HepG2 (cell line): Measurements from ENCODE around the gene C1QTNF9. TPM values are rescaled to one million over a fixed set of nuclear protein-coding genes. Genes with fewer than 3 reads are reported as not detected.
A peak's percentile ranks its signal among the peaks of the same experiment; 100 is the strongest.

Experiments
- KAT2B ChIP-seq: fragments of 150-350 bp; IDR thresholded peaks from 2 replicates; pipeline ENCODE4 v1.6.1; 2014; ENCODE audit warnings: low read depth, low read length, borderline replicate concordance
- MAZ ChIP-seq, 2 experiments: sonication (generic) in 1 of 2; formaldehyde crosslinking in 1 of 2; IDR thresholded peaks; 2 replicates each; pipeline versions ENCODE4 v1.5.0 to v1.6.1; 2012 to 2020; ENCODE audit warnings: low read depth in 2 of 2, mild to moderate bottlenecking in 2 of 2, borderline replicate concordance in 1 of 2, improper control_type of control experiment in 1 of 2, low read length in 1 of 2, missing genetic modification reagents in 1 of 2, moderate library complexity in 1 of 2
- NAIF1 ChIP-seq: sonication (generic); formaldehyde crosslinking; IDR thresholded peaks from 2 replicates; pipeline ENCODE4 v1.5.0; 2020; ENCODE audit warnings: mild to moderate bottlenecking, missing genetic modification reagents, borderline replicate concordance
- NKX3-1 ChIP-seq: sonication (generic); formaldehyde crosslinking; IDR thresholded peaks from 2 replicates; pipeline ENCODE4 v1.5.0; 2020; ENCODE audit warnings: missing genetic modification reagents
- SOX13 ChIP-seq, 3 experiments: fragments of 450-650 bp in 1 of 3; sonication (generic) in 1 of 3; formaldehyde crosslinking in 1 of 3; IDR thresholded peaks in 2 of 3; conservative IDR thresholded peaks in 1 of 3; 2 replicates each; pipeline versions ENCODE4 v1.5.0 to v1.6.1; 2016 to 2020; ENCODE audit warnings: antibody characterized with exemption in 1 of 3, mild to moderate bottlenecking in 1 of 3, missing compliant biosample characterization in 1 of 3, missing genetic modification reagents in 1 of 3, moderate library complexity in 1 of 3
- TP53 ChIP-seq: sonication (generic); formaldehyde crosslinking; conservative IDR thresholded peaks from 2 replicates; pipeline ENCODE4 v1.4.0; 2020; ENCODE audit warnings: missing genetic modification reagents
- ZNF160 ChIP-seq: sonication (generic); formaldehyde crosslinking; IDR thresholded peaks from 2 replicates; pipeline ENCODE4 v1.8.0; 2022; ENCODE audit warnings: mild to moderate bottlenecking, inconsistent platforms, missing genetic modification reagents
- ZNF256 ChIP-seq: sonication (generic); formaldehyde crosslinking; conservative IDR thresholded peaks from 2 replicates; pipeline ENCODE4 v1.4.0; 2020; ENCODE audit warnings: missing genetic modification reagents
- polyA plus RNA-seq, 8 experiments: library from polyadenylated mRNA; depleted of rRNA in 3 of 8; stranded (reverse) in 7 of 8; unstranded in 1 of 8; fragments of >200 nt; fragmentation: Illumina TruSeq in 4 of 8; extraction: Trizol in 4 of 8; gene quantifications; 2 replicates each; pipeline versions ENCODE4 v1.2.1 to v1.2.3, GENCODE V29; 2011 to 2016; ENCODE audit warnings: low read depth in 4 of 8, missing spikeins in 1 of 8, mixed read lengths in 1 of 8; ENCODE audit not compliant: insufficient read depth in 1 of 8
- total RNA-seq, 5 experiments: library from RNA; depleted of rRNA; stranded (reverse); fragments of >200 nt; fragmentation: Illumina TruSeq; extraction: Trizol; gene quantifications; 2 replicates each; pipeline ENCODE4 v1.2.3, GENCODE V29; 2016; ENCODE audit warnings: low read depth in 1 of 5
- TF ChIP-seq, protein P1 (sequence below): sonication (generic); formaldehyde crosslinking; IDR thresholded peaks from 2 replicates; pipeline ENCODE4 v1.8.0; 2022; ENCODE audit warnings: low read depth, missing genetic modification reagents
- TF ChIP-seq, protein P2 (sequence below): sonication (generic); formaldehyde crosslinking; IDR thresholded peaks from 2 replicates; pipeline ENCODE4 v1.4.0; 2020; ENCODE audit warnings: mild to moderate bottlenecking, missing genetic modification reagents, borderline replicate concordance
- TF ChIP-seq, protein P3 (sequence below): sonication (generic); formaldehyde crosslinking; IDR thresholded peaks from 2 replicates; pipeline ENCODE4 v1.4.0; 2020; ENCODE audit warnings: mild to moderate bottlenecking, missing genetic modification reagents
- TF ChIP-seq, protein P4 (sequence below): sonication (generic); formaldehyde crosslinking; IDR thresholded peaks from 2 replicates; pipeline ENCODE4 v1.4.0; 2020; ENCODE audit warnings: missing genetic modification reagents
- TF ChIP-seq, protein P5 (sequence below): sonication (generic); formaldehyde crosslinking; IDR thresholded peaks from 2 replicates; pipeline ENCODE4 v1.5.1; 2020; ENCODE audit warnings: missing genetic modification reagents, mild to moderate bottlenecking, borderline replicate concordance

The C1QTNF9 gene
- total and polyA plus RNA-seq, 2 of the 13 experiments (the other 11 are each of a cell fraction or from before 2014, with no cell fraction given), result not detected

DNA sequence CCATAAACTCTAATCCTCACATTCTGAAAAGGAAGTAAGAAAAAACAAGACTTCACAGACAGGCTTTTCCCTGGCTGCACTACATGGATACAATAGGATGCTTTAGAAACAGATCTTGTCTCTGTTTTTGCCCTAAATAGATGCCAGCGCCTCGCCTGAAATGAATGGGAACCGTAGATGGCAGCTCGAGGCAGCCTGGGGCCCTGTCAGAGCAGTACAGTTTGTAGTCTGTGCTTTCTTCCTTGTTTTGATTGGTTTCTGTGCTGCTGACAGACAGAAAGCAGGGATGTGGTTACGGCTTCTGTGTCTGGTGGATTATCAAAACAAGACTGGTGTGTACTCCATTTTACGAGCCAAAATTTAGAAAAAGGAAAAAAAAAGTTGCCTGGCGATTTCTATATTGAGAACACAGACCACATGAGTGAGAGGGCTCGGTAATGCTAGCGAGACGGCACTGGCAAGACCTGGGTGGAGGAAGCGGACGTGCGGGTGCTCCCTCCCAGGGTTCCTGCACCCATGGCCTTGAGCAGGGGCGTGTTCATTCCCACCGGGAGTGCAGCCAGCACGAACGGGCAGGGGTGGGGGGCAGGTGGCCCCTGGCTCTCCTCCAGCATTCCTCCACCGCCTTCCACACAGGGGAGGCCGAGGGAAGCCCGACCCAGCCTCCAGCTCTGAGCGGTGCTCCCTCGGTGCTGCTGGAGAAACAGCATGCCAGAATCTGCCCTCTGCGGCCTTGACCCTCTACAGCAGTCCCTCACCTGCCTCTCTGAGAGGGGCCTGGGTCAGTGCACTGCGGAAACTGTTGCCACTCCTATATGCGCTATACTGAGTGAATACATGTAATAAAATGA, 37.6 kb upstream of the C1QTNF9 start (continued):
- TF ChIP-seq, protein P1, sequence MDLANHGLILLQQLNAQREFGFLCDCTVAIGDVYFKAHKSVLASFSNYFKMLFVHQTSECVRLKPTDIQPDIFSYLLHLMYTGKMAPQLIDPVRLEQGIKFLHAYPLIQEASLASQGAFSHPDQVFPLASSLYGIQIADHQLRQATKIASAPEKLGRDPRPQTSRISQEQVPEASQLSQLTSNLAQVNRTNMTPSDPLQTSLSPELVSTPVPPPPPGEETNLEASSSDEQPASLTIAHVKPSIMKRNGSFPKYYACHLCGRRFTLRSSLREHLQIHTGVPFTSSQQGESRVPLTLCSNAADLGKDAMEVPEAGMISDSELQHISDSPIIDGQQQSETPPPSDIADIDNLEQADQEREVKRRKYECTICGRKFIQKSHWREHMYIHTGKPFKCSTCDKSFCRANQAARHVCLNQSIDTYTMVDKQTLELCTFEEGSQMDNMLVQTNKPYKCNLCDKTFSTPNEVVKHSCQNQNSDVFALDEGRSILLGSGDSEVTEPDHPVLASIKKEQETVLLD (CRISPR knock-in tag), result no peak
- TF ChIP-seq ZNF256 (CRISPR knock-in tag), result no peak
- TF ChIP-seq TP53 (CRISPR knock-in tag), result no peak
- no peak for TF ChIP-seq MAZ (IDR thresholded peaks at IDR 0.05; ENCODE audit: borderline replicate concordance, low read depth, low read length)
- peak; percentile 78 for TF ChIP-seq MAZ (CRISPR knock-in tag; IDR thresholded peaks at IDR 0.05; ENCODE audit: low read depth)
- 0 out of 2 replicates have a peak, but pooled peaks have one; percentile 5 for TF ChIP-seq SOX13 (IDR thresholded peaks at IDR 0.05)
- TF ChIP-seq SOX13 (CRISPR knock-in tag; conservative IDR thresholded peaks at IDR 0.05 in 1 of 2, IDR thresholded peaks at IDR 0.05 in 1 of 2), result peak in 1 of 2 experiments; percentile 66; a peak in 2 of 4 replicates
- TF ChIP-seq KAT2B, result no peak
- TF ChIP-seq, protein P2, sequence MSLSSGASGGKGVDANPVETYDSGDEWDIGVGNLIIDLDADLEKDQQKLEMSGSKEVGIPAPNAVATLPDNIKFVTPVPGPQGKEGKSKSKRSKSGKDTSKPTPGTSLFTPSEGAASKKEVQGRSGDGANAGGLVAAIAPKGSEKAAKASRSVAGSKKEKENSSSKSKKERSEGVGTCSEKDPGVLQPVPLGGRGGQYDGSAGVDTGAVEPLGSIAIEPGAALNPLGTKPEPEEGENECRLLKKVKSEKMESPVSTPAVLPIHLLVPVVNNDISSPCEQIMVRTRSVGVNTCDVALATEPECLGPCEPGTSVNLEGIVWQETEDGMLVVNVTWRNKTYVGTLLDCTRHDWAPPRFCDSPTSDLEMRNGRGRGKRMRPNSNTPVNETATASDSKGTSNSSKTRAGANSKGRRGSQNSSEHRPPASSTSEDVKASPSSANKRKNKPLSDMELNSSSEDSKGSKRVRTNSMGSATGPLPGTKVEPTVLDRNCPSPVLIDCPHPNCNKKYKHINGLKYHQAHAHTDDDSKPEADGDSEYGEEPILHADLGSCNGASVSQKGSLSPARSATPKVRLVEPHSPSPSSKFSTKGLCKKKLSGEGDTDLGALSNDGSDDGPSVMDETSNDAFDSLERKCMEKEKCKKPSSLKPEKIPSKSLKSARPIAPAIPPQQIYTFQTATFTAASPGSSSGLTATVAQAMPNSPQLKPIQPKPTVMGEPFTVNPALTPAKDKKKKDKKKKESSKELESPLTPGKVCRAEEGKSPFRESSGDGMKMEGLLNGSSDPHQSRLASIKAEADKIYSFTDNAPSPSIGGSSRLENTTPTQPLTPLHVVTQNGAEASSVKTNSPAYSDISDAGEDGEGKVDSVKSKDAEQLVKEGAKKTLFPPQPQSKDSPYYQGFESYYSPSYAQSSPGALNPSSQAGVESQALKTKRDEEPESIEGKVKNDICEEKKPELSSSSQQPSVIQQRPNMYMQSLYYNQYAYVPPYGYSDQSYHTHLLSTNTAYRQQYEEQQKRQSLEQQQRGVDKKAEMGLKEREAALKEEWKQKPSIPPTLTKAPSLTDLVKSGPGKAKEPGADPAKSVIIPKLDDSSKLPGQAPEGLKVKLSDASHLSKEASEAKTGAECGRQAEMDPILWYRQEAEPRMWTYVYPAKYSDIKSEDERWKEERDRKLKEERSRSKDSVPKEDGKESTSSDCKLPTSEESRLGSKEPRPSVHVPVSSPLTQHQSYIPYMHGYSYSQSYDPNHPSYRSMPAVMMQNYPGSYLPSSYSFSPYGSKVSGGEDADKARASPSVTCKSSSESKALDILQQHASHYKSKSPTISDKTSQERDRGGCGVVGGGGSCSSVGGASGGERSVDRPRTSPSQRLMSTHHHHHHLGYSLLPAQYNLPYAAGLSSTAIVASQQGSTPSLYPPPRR (CRISPR knock-in tag), result peak; percentile 61; the same call in 1 of the 2 replicates
- TF ChIP-seq, protein P3, sequence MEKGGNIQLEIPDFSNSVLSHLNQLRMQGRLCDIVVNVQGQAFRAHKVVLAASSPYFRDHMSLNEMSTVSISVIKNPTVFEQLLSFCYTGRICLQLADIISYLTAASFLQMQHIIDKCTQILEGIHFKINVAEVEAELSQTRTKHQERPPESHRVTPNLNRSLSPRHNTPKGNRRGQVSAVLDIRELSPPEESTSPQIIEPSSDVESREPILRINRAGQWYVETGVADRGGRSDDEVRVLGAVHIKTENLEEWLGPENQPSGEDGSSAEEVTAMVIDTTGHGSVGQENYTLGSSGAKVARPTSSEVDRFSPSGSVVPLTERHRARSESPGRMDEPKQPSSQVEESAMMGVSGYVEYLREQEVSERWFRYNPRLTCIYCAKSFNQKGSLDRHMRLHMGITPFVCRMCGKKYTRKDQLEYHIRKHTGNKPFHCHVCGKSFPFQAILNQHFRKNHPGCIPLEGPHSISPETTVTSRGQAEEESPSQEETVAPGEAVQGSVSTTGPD, result no peak
- TF ChIP-seq, protein P4, sequence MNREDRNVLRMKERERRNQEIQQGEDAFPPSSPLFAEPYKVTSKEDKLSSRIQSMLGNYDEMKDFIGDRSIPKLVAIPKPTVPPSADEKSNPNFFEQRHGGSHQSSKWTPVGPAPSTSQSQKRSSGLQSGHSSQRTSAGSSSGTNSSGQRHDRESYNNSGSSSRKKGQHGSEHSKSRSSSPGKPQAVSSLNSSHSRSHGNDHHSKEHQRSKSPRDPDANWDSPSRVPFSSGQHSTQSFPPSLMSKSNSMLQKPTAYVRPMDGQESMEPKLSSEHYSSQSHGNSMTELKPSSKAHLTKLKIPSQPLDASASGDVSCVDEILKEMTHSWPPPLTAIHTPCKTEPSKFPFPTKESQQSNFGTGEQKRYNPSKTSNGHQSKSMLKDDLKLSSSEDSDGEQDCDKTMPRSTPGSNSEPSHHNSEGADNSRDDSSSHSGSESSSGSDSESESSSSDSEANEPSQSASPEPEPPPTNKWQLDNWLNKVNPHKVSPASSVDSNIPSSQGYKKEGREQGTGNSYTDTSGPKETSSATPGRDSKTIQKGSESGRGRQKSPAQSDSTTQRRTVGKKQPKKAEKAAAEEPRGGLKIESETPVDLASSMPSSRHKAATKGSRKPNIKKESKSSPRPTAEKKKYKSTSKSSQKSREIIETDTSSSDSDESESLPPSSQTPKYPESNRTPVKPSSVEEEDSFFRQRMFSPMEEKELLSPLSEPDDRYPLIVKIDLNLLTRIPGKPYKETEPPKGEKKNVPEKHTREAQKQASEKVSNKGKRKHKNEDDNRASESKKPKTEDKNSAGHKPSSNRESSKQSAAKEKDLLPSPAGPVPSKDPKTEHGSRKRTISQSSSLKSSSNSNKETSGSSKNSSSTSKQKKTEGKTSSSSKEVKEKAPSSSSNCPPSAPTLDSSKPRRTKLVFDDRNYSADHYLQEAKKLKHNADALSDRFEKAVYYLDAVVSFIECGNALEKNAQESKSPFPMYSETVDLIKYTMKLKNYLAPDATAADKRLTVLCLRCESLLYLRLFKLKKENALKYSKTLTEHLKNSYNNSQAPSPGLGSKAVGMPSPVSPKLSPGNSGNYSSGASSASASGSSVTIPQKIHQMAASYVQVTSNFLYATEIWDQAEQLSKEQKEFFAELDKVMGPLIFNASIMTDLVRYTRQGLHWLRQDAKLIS (CRISPR knock-in tag), result no peak
- TF ChIP-seq, protein P5, sequence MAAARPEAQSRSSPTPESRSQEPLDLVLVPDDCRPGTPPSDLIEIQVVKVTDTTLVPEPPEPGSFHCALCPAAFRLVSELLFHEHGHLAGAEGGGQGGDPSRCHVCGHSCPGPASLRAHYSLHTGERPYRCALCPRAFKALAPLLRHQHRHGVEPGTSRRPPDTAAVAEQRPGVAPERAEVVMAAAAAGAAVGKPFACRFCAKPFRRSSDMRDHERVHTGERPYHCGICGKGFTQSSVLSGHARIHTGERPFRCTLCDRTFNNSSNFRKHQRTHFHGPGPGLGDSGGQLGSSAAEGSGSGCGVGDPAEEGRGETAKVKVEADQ, result no peak
- peak; percentile 55; the same call in 1 of the 2 replicates for TF ChIP-seq NAIF1
- TF ChIP-seq NKX3-1 (CRISPR knock-in tag), result no peak
- no peak for TF ChIP-seq ZNF160 (CRISPR knock-in tag)
